Mesenchymal stem cell (in vitro differentiated cells and primary cell): Measurements from ENCODE around the gene SCN4B.
A peak's percentile ranks its signal among the peaks of the same experiment; 100 is the strongest.

ENCODE experiments used
- DNase-seq: peaks from one replicate; pipeline ENCODE4 v3.0.0-alpha.2; 2013
- H2AFZ ChIP-seq: one replicate; pipeline ENCODE4 v1.6.1; 2013; ENCODE audit warnings: low read depth, mild to moderate bottlenecking, control low read depth, inconsistent platforms, low read length, moderate library complexity
- H2AK5ac ChIP-seq: 2 replicates; pipeline ENCODE4 v1.6.1; 2013; ENCODE audit warnings: low read length, moderate library complexity, mild to moderate bottlenecking, inconsistent platforms; ENCODE audit not compliant: severe bottlenecking
- H2BK120ac ChIP-seq: one replicate; pipeline ENCODE4 v1.6.1; 2013; ENCODE audit warnings: low read depth, mild to moderate bottlenecking, inconsistent platforms, low read length, moderate library complexity
- H2BK12ac ChIP-seq, 2 experiments: one replicate each; pipeline ENCODE4 v1.6.1; 2013; ENCODE audit warnings: inconsistent platforms in 2 of 2, low read length in 2 of 2, mild to moderate bottlenecking in 2 of 2, moderate library complexity in 2 of 2, control low read depth in 1 of 2
- H2BK15ac ChIP-seq: one replicate; pipeline ENCODE4 v1.6.1; 2013; ENCODE audit warnings: mild to moderate bottlenecking, low read depth, inconsistent platforms; ENCODE audit not compliant: poor library complexity, severe bottlenecking
- H2BK5ac ChIP-seq: 2 replicates; pipeline ENCODE4 v1.6.1; 2013; ENCODE audit warnings: low read depth, mild to moderate bottlenecking, low read length, control low read depth, inconsistent platforms; ENCODE audit not compliant: poor library complexity, severe bottlenecking
- H3K14ac ChIP-seq, 2 experiments: one replicate each; pipeline ENCODE4 v1.6.1; 2013; ENCODE audit warnings: inconsistent platforms in 2 of 2, low read length in 2 of 2, control low read depth in 1 of 2, mild to moderate bottlenecking in 1 of 2, moderate library complexity in 1 of 2
- H3K18ac ChIP-seq, 2 experiments: one replicate each; pipeline ENCODE4 v1.6.1; 2013; ENCODE audit warnings: inconsistent platforms in 2 of 2, low read length in 2 of 2, control low read depth in 1 of 2, low read depth in 1 of 2, mild to moderate bottlenecking in 1 of 2
- H3K23ac ChIP-seq, 2 experiments: one replicate each; pipeline ENCODE4 v1.6.1; 2013; ENCODE audit warnings: inconsistent platforms in 2 of 2, low read length in 2 of 2, mild to moderate bottlenecking in 2 of 2, moderate library complexity in 2 of 2, control low read depth in 1 of 2
- H3K27ac ChIP-seq: 2 replicates; pipeline ENCODE4 v1.5.1; 2013; ENCODE audit warnings: mild to moderate bottlenecking, moderate library complexity, low read length, control low read depth, inconsistent platforms; ENCODE audit not compliant: poor library complexity, severe bottlenecking
- H3K27me3 ChIP-seq, 2 experiments: 2 replicates each; pipeline versions ENCODE4 v1.6.1 to v1.7.0; 2013; ENCODE audit warnings: low read length in 2 of 2, mild to moderate bottlenecking in 2 of 2, moderate library complexity in 2 of 2, control low read depth in 1 of 2, inconsistent platforms in 1 of 2; ENCODE audit not compliant: control insufficient read depth in 1 of 2, insufficient read depth in 1 of 2
- H3K36me3 ChIP-seq, 2 experiments: 2 replicates each; pipeline versions ENCODE4 v1.6.1 to v1.7.0; 2013; ENCODE audit warnings: low read length in 2 of 2, control low read depth in 1 of 2, inconsistent platforms in 1 of 2, low read depth in 1 of 2, mild to moderate bottlenecking in 1 of 2; ENCODE audit not compliant: insufficient read depth in 2 of 2, control insufficient read depth in 1 of 2
- H3K4ac ChIP-seq, 2 experiments: one replicate each; pipeline ENCODE4 v1.6.1; 2013; ENCODE audit warnings: inconsistent platforms in 2 of 2, low read length in 2 of 2, mild to moderate bottlenecking in 2 of 2, moderate library complexity in 2 of 2, control low read depth in 1 of 2, low read depth in 1 of 2
- H3K4me1 ChIP-seq: 2 replicates; pipeline ENCODE4 v1.6.1; 2013; ENCODE audit warnings: low read depth, low read length, control low read depth; ENCODE audit not compliant: control insufficient read depth, insufficient read depth
- H3K4me2 ChIP-seq: 2 replicates; pipeline ENCODE4 v1.6.1; 2013; ENCODE audit warnings: low read length, mild to moderate bottlenecking, inconsistent platforms; ENCODE audit not compliant: poor library complexity, severe bottlenecking
- H3K4me3 ChIP-seq, 2 experiments: 2 replicates each; pipeline versions ENCODE4 v1.5.1 to v1.7.0; 2013; ENCODE audit warnings: low read length in 2 of 2, mild to moderate bottlenecking in 2 of 2, control low read depth in 1 of 2, low read depth in 1 of 2; ENCODE audit not compliant: insufficient read depth in 1 of 2
- H3K79me1 ChIP-seq: replicated peaks from 2 replicates; pipeline ENCODE4 v1.6.1; 2013; ENCODE audit warnings: mild to moderate bottlenecking, control low read depth, low read length, inconsistent platforms; ENCODE audit not compliant: poor library complexity, severe bottlenecking
- H3K9ac ChIP-seq: 2 replicates; pipeline ENCODE4 v1.7.0; 2013; ENCODE audit warnings: mild to moderate bottlenecking, low read length, moderate library complexity
- H3K9me3 ChIP-seq: 2 replicates; pipeline ENCODE4 v1.7.0; 2013; ENCODE audit warnings: mild to moderate bottlenecking, low read length; ENCODE audit not compliant: control insufficient read depth
- H4K8ac ChIP-seq: one replicate; pipeline ENCODE4 v1.6.1; 2013; ENCODE audit warnings: inconsistent platforms, mild to moderate bottlenecking, low read length, moderate library complexity
- H4K91ac ChIP-seq: one replicate; pipeline ENCODE4 v1.6.1; 2013; ENCODE audit warnings: mild to moderate bottlenecking, low read length, inconsistent platforms
- WGBS: methylation state at CpG from one replicate; pipeline ENCODE4 v1.1.7; 2013; ENCODE audit warnings: mixed read lengths; 5-methylcytosine and 5-hydroxymethylcytosine counted together

SCN4B gene

DNA sequence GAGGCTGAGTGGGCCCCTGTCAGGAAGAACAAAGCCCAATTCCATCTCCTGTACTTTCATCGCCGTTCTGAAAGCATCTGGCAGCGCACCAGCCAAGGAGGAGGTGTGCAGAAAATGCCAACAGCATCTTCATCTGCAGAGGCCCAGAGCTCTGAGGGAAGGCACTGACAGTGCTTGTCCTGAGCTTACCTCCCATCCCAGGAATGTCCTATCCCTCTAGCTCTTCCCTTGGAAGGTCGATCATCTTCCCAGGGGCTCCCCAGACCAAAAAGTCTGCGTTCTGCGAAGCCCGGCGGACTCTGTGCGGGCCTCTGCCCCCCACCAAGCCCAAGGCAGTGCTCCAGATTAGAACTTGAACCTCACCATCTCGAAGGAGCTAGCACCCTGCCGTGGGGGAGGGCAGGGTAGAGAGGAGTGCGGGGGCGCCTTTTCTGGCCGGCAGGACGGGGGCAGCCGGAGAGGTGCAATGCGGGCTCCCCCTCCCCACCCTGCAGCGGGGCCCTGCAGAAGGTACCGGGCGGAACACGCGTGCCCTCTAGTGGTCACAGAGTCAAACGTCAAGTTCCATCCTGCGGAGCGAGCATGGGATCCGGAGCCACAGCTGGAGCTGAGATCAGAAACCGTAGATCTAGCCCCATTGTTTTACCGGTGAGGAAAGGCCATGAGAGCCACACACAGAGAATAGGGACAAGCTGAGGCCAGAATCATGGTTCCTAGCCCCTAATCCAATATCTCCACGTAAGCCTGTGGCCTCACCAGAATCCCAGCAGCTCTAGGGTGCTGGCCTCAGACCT, 18.8 kb upstream of the SCN4B start:
- H3K4me2 ChIP-seq: no peak overlapping the region
- peaks cover 90 to 92% of the 10 kb centered on the region in 2 experiments for H3K27me3 ChIP-seq
- no peak overlapping the region for H3K4ac ChIP-seq
- H3K4me1 ChIP-seq: peaks cover 9% of the 10 kb centered on the region
- no peak overlapping the region for H3K18ac ChIP-seq
- H3K23ac ChIP-seq: no peak overlapping the region
- H4K91ac ChIP-seq: no peak overlapping the region
- H3K27ac ChIP-seq: no peak overlapping the region
- 3% methylated on average over 28 of the region's 29 CpGs for WGBS
- H2AFZ ChIP-seq: no peak overlapping the region
- H2AK5ac ChIP-seq: no peak overlapping the region
- H3K9ac ChIP-seq: no peak overlapping the region
- no peak overlapping the region for H2BK12ac ChIP-seq
- no peaks in the 10 kb centered on the region for H3K9me3 ChIP-seq
- H2BK15ac ChIP-seq: no peak overlapping the region
- no peak overlapping the region for H4K8ac ChIP-seq
- H3K79me1 ChIP-seq: no peaks in the 10 kb centered on the region
- no peak overlapping the region for H3K14ac ChIP-seq
- H2BK120ac ChIP-seq: no peak overlapping the region
- no peaks in the 10 kb centered on the region for H3K36me3 ChIP-seq
- no peak overlapping the region for H2BK5ac ChIP-seq
- no peak overlapping the region for H3K4me3 ChIP-seq
- peak; percentile 53 for DNase-seq

DNA sequence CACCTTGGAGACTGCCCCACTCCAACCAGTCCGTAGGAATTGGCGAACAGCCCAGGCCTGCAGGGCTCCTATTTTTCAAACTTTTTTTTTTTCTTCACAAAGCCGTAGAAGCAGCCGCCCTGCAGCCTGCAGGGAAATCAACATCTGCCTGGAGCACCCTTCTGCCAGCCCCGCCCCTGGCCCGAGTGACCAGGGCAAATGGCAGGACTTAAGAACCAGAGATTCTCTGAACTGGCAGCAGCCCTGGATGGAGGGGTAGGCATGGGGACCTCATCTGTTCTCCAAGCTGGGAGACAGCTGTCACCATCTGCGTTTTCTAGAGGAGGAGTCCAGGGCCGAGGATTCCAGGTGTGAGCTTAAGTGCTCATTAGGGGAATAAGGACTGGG, 18.3 kb upstream of the SCN4B start:
- Histone ChIP-seq H4K8ac (no peak overlapping the region), H3K79me1 (no peaks in the 10 kb centered on the region), H4K91ac (no peak overlapping the region), H3K9ac (no peak overlapping the region), H2BK5ac (no peak overlapping the region), H2AK5ac (no peak overlapping the region), H3K36me3 (no peaks in the 10 kb centered on the region), H2AFZ (no peak overlapping the region), H3K4me1 (peaks cover 10% of the 10 kb centered on the region), H3K4me3 (no peak overlapping the region), H2BK120ac (no peak overlapping the region), H2BK12ac (no peak overlapping the region), H3K14ac (no peak overlapping the region), H3K23ac (no peak overlapping the region), H3K9me3 (no peaks in the 10 kb centered on the region), H3K18ac (no peak overlapping the region), H3K27me3 (peaks cover 87 to 88% of the 10 kb centered on the region in 2 experiments), H2BK15ac (no peak overlapping the region), H3K4me2 (no peak overlapping the region), H3K27ac (no peak overlapping the region), H3K4ac (no peak overlapping the region)
- WGBS: 17% methylated on average over 8 of the region's 8 CpGs
- DNase-seq: no peak

DNA sequence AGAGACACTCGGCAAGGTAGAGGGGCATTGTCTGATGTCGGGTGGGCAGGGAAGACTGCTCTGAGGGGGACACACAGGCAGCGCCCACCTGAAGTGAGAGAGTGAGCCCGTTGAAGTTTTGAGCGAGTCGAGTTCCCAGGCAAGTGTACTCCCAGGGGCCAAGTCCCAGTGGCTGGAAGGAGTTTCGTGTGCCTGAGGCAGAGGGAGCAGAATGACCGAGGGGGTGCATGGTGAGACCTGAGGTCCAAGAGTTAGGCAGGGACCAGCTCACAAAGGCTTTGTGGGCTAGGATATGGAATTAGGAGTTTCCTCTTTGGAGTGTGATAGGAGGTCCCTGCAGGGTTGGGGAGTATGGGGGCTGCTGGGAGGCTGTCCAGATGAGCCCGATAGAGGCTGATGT, 17.6 kb upstream of the SCN4B start:
- Histone ChIP-seq H2BK5ac (no peak overlapping the region), H3K9ac (no peak overlapping the region), H3K4me2 (no peak overlapping the region), H4K8ac (no peak overlapping the region), H3K14ac (no peak overlapping the region), H3K4me1 (peaks cover 8% of the 10 kb centered on the region), H2BK120ac (no peak overlapping the region), H3K27ac (no peak overlapping the region), H3K23ac (no peak overlapping the region), H3K18ac (no peak overlapping the region), H3K27me3 (peaks cover 85% of the 10 kb centered on the region in 2 experiments), H3K79me1 (no peaks in the 10 kb centered on the region), H3K4me3 (no peak overlapping the region), H3K9me3 (no peaks in the 10 kb centered on the region), H2BK12ac (no peak overlapping the region), H2AFZ (no peak overlapping the region), H4K91ac (no peak overlapping the region), H3K4ac (no peak overlapping the region), H2BK15ac (no peak overlapping the region), H3K36me3 (no peaks in the 10 kb centered on the region), H2AK5ac (no peak overlapping the region)
- DNase-seq: no peak
- 61% methylated on average over 9 of the region's 9 CpGs for WGBS

DNA sequence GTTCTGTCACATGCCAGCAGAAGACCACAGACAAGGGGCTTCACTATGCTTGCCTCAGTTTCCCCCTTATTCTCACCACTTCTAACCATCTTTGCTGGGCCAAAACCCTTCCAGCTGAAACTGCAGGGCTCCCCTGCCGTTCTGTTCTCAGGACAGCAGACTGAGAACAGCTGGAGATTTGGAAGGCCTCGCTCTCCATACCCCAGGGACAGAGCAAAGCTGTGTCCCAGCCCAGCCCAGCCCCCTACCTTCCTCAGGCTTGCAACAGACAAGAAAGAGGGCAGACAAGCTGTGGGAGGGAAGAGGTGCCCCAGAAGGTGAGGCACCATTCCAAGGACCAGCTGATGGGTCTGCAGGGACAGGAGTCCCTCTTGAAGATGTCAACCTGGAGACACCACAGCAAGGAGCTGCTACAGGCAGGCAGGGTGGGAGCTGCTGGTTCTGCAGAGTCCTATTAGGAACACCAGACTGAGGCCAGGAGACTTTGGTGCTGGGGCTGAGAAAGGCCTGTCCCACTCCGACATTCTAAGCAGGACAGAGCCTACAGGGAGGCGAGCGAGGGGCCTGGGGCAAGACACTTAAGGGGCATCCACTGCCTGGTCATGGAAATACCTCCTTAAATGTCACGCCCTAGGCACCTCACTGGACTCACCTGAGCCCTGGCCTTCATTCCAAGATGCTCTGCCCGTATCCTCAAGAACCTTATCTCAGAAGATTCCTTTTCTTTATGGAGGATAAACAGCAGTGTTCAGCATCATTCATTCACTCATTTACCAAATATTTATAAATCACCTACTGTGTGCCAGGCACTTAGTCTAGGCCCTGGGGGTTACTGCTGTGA, 16.9 kb upstream of the SCN4B start:
- Histone ChIP-seq H3K14ac (no peak overlapping the region), H2BK12ac (no peak overlapping the region), H3K4me2 (no peak overlapping the region), H2BK15ac (no peak overlapping the region), H3K18ac (no peak overlapping the region), H3K79me1 (no peaks in the 10 kb centered on the region), H2BK120ac (no peak overlapping the region), H3K27ac (no peak overlapping the region), H3K27me3 (peaks cover 82 to 83% of the 10 kb centered on the region in 2 experiments), H2AFZ (no peak overlapping the region), H3K4ac (no peak overlapping the region), H3K9ac (no peak overlapping the region), H2AK5ac (no peak overlapping the region), H3K4me3 (no peak overlapping the region), H4K8ac (no peak overlapping the region), H3K4me1 (peaks cover 7% of the 10 kb centered on the region), H3K23ac (no peak overlapping the region), H3K9me3 (no peaks in the 10 kb centered on the region), H3K36me3 (no peaks in the 10 kb centered on the region), H4K91ac (no peak overlapping the region), H2BK5ac (no peak overlapping the region)
- no peak for DNase-seq
- WGBS: 71% methylated on average over 6 of the region's 7 CpGs
